ENCODE measurements around the gene SPEM3. TPM values are rescaled to one million over a fixed set of nuclear protein-coding genes. Genes with fewer than 3 reads are reported as not detected.
"Not testable (repeated sequence)": the region's sequence is repeated elsewhere in the genome, so short reads cannot be mapped to it uniquely, and the experiment has no call there.

SPEM3 gene
- total and polyA plus RNA-seq, 5 donors: not detected

DNA sequence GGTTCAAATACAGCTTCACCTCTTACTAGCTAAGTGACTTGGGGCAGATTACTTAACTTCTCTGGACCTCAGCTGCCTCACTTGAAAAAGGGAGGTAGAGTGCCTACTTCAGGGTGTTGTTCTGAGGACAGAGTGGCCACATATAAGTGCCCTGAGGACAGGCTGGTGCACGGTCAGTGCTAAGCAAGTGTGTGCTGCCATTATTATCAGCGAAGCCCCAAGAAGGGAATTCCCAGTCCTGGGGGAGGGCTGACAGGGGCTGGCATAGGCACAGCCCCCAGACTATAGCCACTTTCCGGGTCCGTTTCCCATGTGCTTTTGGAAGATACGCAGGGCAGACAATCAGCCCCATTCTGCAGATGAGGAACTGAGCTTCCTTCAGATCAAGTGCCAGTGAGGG is 48.3 kb downstream of the SPEM3 start:
- peak in 2 of 3 donors; percentile 6 to 35 for DNase-seq
- H3K4me1 ChIP-seq (ENCODE audit: control insufficient read depth, insufficient read depth, low read length): peaks cover 18% of the 10 kb centered on the region
- peak overlapping the region; percentile 73 for H3K27ac ChIP-seq (ENCODE audit: low read length)
- intact Hi-C loops (cut with DNase I): loop anchor here in 2 of 4 donors (5.0 kb wide), 1 partner anchor 40 kb away; the partner anchor contains the start of genes FGF11 (in 2 of the 2) and TMEM102 (in 2 of the 2)
- ATAC-seq: no peak
- WGBS: 75% methylated on average over 5 of the region's 5 CpGs
- no peaks in the 10 kb centered on the region for H3K27me3 ChIP-seq (ENCODE audit: control insufficient read depth, insufficient read depth)
- no peak overlapping the region for H3K4me3 ChIP-seq (ENCODE audit: low read length)
- no peaks in the 10 kb centered on the region for H3K9me3 ChIP-seq (ENCODE audit: control insufficient read depth, low read length)

- Histone ChIP-seq H3K27ac (ENCODE audit: low read length) (peak overlapping the region; percentile 86), H3K4me1 (ENCODE audit: control insufficient read depth, insufficient read depth, low read length) (peaks cover 18% of the 10 kb centered on the region), H3K4me3 (ENCODE audit: low read length) (peak overlapping the region; percentile 98), H3K27me3 (ENCODE audit: control insufficient read depth, insufficient read depth) (no peaks in the 10 kb centered on the region), H3K9me3 (ENCODE audit: control insufficient read depth, low read length) (no peaks in the 10 kb centered on the region)
- DNase-seq (peak; percentile 55 to 85 (median 81)), ATAC-seq (peak; percentile 19 to 38)
- 13% methylated on average over 26 of the region's 26 CpGs for WGBS
- intact Hi-C loops (cut with DNase I): loop anchor here in 2 of 4 donors (5.0 kb wide), 1 partner anchor 40 kb away; the partner anchor contains the start of genes FGF11 (in 2 of the 2) and TMEM102 (in 2 of the 2)
These were observed 49.0 kb downstream of the SPEM3 start for GRCh38 chr17:7477392-7478275.

DNA sequence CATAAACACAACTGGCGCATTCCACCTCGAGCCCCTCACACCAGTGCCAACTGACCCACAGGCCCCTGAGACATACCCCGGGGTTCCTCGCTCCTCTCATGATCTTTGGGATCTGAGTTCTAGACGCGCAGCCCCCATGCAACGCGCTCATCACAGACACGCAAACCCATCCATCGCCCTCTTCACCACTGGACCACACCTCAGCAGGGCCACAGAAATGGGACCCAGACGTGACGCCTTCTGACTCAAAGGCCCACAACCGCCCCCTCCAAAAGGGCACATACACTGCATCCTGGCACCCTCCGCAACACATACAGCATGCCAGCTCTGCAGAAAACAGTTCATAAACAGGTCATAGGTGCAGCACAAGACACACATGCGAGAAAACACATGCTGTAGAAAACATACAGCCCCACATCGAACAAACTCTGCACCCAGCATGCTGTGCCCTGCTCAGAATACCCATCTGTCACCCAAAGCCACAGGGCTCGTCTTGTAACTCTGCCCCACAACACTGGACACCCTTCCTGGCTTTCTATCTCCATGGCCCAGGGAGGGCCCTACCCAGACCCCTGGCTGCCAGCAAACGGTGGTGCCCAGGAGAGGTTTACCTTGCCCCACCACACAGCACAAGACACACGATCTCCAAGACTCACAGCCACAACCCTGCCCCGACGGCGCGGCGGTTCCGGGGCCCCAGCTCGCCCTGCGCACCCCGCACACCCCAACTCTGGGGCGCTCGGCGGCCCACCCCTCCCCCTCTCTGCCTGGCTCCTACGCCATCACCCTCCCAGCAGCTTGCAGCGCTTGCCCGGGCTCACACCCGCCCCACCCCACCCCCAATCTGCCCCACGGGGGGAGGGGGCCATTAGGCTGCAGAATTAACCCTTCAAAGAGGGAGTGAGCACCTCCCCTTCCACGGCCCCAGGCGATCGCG is 49.9 kb downstream of the SPEM3 start:
- ATAC-seq (peak; percentile 10 to 35), DNase-seq (peak; percentile 61 to 91 (median 87))
- Histone ChIP-seq H3K27ac (ENCODE audit: low read length) (peak overlapping the region; percentile 86), H3K27me3 (ENCODE audit: control insufficient read depth, insufficient read depth) (no peaks in the 10 kb centered on the region), H3K4me3 (ENCODE audit: low read length) (peak overlapping the region; percentile 98), H3K9me3 (ENCODE audit: control insufficient read depth, low read length) (no peaks in the 10 kb centered on the region), H3K4me1 (ENCODE audit: control insufficient read depth, insufficient read depth, low read length) (peaks cover 18% of the 10 kb centered on the region)
- intact Hi-C loops (cut with DNase I): loop anchor here in 2 of 4 donors (5.0 kb wide), 1 partner anchor 41 kb away; the partner anchor contains the start of genes FGF11 (in 2 of the 2) and TMEM102 (in 2 of the 2)
- 11% methylated on average over 40 of the region's 40 CpGs for WGBS

DNA sequence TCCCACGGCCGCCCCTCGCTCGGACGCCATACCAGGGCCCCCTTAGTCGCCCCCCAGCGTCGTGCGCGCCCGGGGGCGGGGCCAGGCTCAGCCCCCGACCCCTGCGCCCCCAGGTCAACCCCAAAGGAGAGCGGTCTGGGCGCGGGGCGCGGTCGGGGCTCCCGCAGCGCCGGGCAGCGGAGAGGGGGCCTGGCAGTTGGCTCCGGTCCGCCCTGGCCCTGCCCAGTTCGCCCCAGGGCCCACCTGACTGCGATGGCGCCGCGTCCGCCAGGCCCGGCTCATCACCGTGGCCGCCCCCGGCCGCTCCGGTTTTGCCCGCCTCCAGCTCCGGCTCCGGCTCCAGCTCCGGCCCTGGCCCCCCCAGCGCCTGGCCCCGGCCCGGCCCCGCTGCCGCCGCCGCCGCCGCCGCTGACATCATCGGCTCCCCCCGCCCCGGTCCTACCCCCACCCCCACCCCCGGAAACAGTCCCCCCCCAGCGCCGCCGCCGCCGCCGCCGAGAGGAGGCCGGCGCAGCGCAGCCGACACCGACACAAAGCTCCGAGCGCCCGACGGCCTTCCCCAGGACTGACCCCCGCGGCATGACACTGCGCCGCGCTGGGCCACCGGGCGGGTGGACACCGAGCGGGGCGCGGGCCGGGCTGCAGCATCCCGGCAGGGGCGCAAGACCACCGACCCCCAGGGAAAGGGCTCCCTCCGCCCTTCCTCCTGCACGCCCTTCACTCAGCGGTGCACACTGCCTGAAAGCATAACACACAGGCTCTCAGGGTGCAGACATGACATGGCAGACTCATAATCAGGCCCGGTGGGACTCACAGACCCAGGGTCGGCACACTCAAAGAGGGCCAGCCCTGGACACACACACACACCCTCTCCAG is 50.8 kb downstream of the SPEM3 start, which contains the start of gene ZBTB4:
Gene ZBTB4 (minus strand): TSS at position 419 of the 876 bp plus-strand sequence. CDS start 12,830 bp downstream, outside the sequence.
- peak in 1 of 2 donors; percentile 1 for ATAC-seq
- WGBS: under 1% methylated on average over 92 of the region's 92 CpGs
- intact Hi-C loops (cut with DNase I): loop anchor here in 3 of 4 donors (5.0 kb wide), 2 partner anchors 42 to 132 kb away; partner anchors contain the start of genes FGF11 (in 2 of the 3) and TMEM102 (in 2 of the 3)
- DNase-seq: peak; percentile 66 to 89 (median 89)
- H3K27me3 ChIP-seq (ENCODE audit: control insufficient read depth, insufficient read depth): no peaks in the 10 kb centered on the region
- H3K4me3 ChIP-seq (ENCODE audit: low read length): peak within 1 kb of the TSS; percentile 98
- H3K4me1 ChIP-seq (ENCODE audit: control insufficient read depth, insufficient read depth, low read length): peaks cover 15% of the 10 kb centered on the region
- peak within 1 kb of the TSS; percentile 93 for H3K27ac ChIP-seq (ENCODE audit: low read length)
- no peaks in the 10 kb centered on the region for H3K9me3 ChIP-seq (ENCODE audit: control insufficient read depth, low read length)

GRCh38 chr17:7480089-7480384 is 51.4 kb downstream of the SPEM3 start:
- ATAC-seq (no peak), DNase-seq (no peak)
- 5% methylated on average over 8 of the region's 8 CpGs for WGBS
- H3K4me1 ChIP-seq (ENCODE audit: control insufficient read depth, insufficient read depth, low read length): peaks cover 15% of the 10 kb centered on the region
- no peaks in the 10 kb centered on the region for H3K9me3 ChIP-seq (ENCODE audit: control insufficient read depth, low read length)
- peak overlapping the region; percentile 98 for H3K4me3 ChIP-seq (ENCODE audit: low read length)
- H3K27me3 ChIP-seq (ENCODE audit: control insufficient read depth, insufficient read depth): no peaks in the 10 kb centered on the region
- intact Hi-C loops (cut with DNase I): loop anchor here in 1 of 4 donors (5.0 kb wide), 1 partner anchor 133 kb away; no protein-coding TSS in a partner anchor
- peak overlapping the region; percentile 93 for H3K27ac ChIP-seq (ENCODE audit: low read length)

- peak in 1 of 3 donors; percentile 9 for DNase-seq
These were observed 52.6 kb downstream of the SPEM3 start, which contains the start of gene SLC35G6 for GRCh38 chr17:7481275-7481674. Gene SLC35G6, plus strand, starts transcription at chr17:7481446. Its CDS starts 71 bp downstream, at chr17:7481517.

GRCh38 chr17:7481842-7482741 is 53.4 kb downstream of the SPEM3 start:
- H3K4me1 ChIP-seq (ENCODE audit: control insufficient read depth, insufficient read depth, low read length); H3K27me3 ChIP-seq (ENCODE audit: control insufficient read depth, insufficient read depth); H3K9me3 ChIP-seq (ENCODE audit: control insufficient read depth, low read length); H3K4me3 ChIP-seq (ENCODE audit: low read length); H3K27ac ChIP-seq (ENCODE audit: low read length); ATAC-seq: not testable (repeated sequence)
- intact Hi-C loops (cut with DNase I): loop anchor here in 1 of 4 donors (5.0 kb wide), 1 partner anchor 135 kb away; no protein-coding TSS in a partner anchor
- WGBS: 83% methylated on average over 31 of the region's 31 CpGs
- DNase-seq: peak in 2 of 3 donors; percentile 17 to 50

More at GRCh38 chr17:7481275-7481674, 52.6 kb downstream of the SPEM3 start, which contains the start of gene SLC35G6:
- H3K4me1 ChIP-seq (ENCODE audit: control insufficient read depth, insufficient read depth, low read length): peaks cover 13% of the 10 kb centered on the region
- WGBS: 96% methylated on average over 4 of the region's 4 CpGs
- peak within 1 kb of the TSS; percentile 93 for H3K27ac ChIP-seq (ENCODE audit: low read length)
- not testable (repeated sequence) for H3K4me3 ChIP-seq (ENCODE audit: low read length); H3K27me3 ChIP-seq (ENCODE audit: control insufficient read depth, insufficient read depth); H3K9me3 ChIP-seq (ENCODE audit: control insufficient read depth, low read length); ATAC-seq
- intact Hi-C loops (cut with DNase I): loop anchor here in 1 of 4 donors (5.0 kb wide), 1 partner anchor 134 kb away; no protein-coding TSS in a partner anchor

Data from right cardiac atrium (tissue), 5 donors.